ENCODE measurements around the gene C1QB. TPM values are rescaled to one million over a fixed set of nuclear protein-coding genes. Genes with fewer than 3 reads are reported as not detected.

Gene C1QB
- total RNA-seq: not detected in 2 replicates

- DNase-seq (ENCODE audit: low read depth, low spot score): no peak
Measured at GRCh38 chr1:22652881-22653316, at the start of gene C1QB. C1QB (plus strand) TSS chr1:22653236; CDS start chr1:22659463, 6,227 bp downstream.

GRCh38 chr1:22606161-22606560 lies 46.9 kb upstream of the C1QB start:
- no peak for DNase-seq (ENCODE audit: low read depth, low spot score)

GRCh38 chr1:22607154-22607553 lies 45.9 kb upstream of the C1QB start:
- DNase-seq (ENCODE audit: low read depth, low spot score): no peak

GRCh38 chr1:22608361-22608760 lies 44.7 kb upstream of the C1QB start:
- no peak for DNase-seq (ENCODE audit: low read depth, low spot score)

- DNase-seq (ENCODE audit: low read depth, low spot score): no peak
Measured at GRCh38 chr1:22609291-22609690, 43.7 kb upstream of the C1QB start.

- DNase-seq (ENCODE audit: low read depth, low spot score): peak; percentile 10
Measured at GRCh38 chr1:22611530-22611947, 41.5 kb upstream of the C1QB start.

- no peak for DNase-seq (ENCODE audit: low read depth, low spot score)
Measured at GRCh38 chr1:22612671-22613571, 40.1 kb upstream of the C1QB start.

GRCh38 chr1:22613572-22613918 lies 39.5 kb upstream of the C1QB start:
- DNase-seq (ENCODE audit: low read depth, low spot score): no peak

- no peak for DNase-seq (ENCODE audit: low read depth, low spot score)
Measured at GRCh38 chr1:22613951-22614350, 39.1 kb upstream of the C1QB start.

GRCh38 chr1:22615886-22616285 lies 37.1 kb upstream of the C1QB start:
- no peak for DNase-seq (ENCODE audit: low read depth, low spot score)

- DNase-seq (ENCODE audit: low read depth, low spot score): no peak
Measured at GRCh38 chr1:22616571-22616970, 36.5 kb upstream of the C1QB start.

- DNase-seq (ENCODE audit: low read depth, low spot score): no peak
Measured at GRCh38 chr1:22618056-22618455, 35.0 kb upstream of the C1QB start.

- no peak for DNase-seq (ENCODE audit: low read depth, low spot score)
Measured at GRCh38 chr1:22619252-22619651, 33.8 kb upstream of the C1QB start.

- DNase-seq (ENCODE audit: low read depth, low spot score): no peak
Measured at GRCh38 chr1:22619798-22620197, 33.2 kb upstream of the C1QB start.

- no peak for DNase-seq (ENCODE audit: low read depth, low spot score)
Measured at GRCh38 chr1:22621761-22622160, 31.3 kb upstream of the C1QB start.

- no peak for DNase-seq (ENCODE audit: low read depth, low spot score)
Measured at GRCh38 chr1:22625262-22625925, 27.6 kb upstream of the C1QB start.

- DNase-seq (ENCODE audit: low read depth, low spot score): no peak
Measured at GRCh38 chr1:22626237-22627157, 26.5 kb upstream of the C1QB start.

GRCh38 chr1:22627331-22627730 lies 25.7 kb upstream of the C1QB start:
- no peak for DNase-seq (ENCODE audit: low read depth, low spot score)

GRCh38 chr1:22628698-22629444 lies 24.2 kb upstream of the C1QB start:
- no peak for DNase-seq (ENCODE audit: low read depth, low spot score)

- DNase-seq (ENCODE audit: low read depth, low spot score): no peak
Measured at GRCh38 chr1:22629886-22630285, 23.1 kb upstream of the C1QB start.

Measured in pulmonary artery endothelial cell (primary cell).